GM10248 (cell line): Measurements from ENCODE around the gene KIF2C.
A peak's percentile ranks its signal among the peaks of the same experiment; 100 is the strongest.

Experiments
- CTCF ChIA-PET: fragments of 300-600 bp; sonication (Branson Sonifier 250); formaldehyde crosslinking; extraction: SDS; loops from one replicate; lab custom pipeline; 2021; ENCODE audit warnings: antibody characterized with exemption; lab: Yijun Ruan, JAX
- POLR2A ChIA-PET: fragments of 350-650 bp; sonication (Branson Sonifier 250); formaldehyde crosslinking; extraction: SDS; loops from one replicate; lab custom pipeline; 2020; ENCODE audit warnings: antibody characterized with exemption; lab: Yijun Ruan, JAX
- DNase-seq: peaks from one replicate; pipeline ENCODE4 v3.0.0; 2012; ENCODE audit errors: extremely low spot score
- TF ChIP-seq, protein P1 (sequence below): IDR thresholded peaks from 2 replicates; pipeline ENCODE4 v1.5.1; 2012; ENCODE audit warnings: mild to moderate bottlenecking, low read depth; ENCODE audit errors: extremely low read depth, missing control alignments, control extremely low read depth

Gene KIF2C

DNA sequence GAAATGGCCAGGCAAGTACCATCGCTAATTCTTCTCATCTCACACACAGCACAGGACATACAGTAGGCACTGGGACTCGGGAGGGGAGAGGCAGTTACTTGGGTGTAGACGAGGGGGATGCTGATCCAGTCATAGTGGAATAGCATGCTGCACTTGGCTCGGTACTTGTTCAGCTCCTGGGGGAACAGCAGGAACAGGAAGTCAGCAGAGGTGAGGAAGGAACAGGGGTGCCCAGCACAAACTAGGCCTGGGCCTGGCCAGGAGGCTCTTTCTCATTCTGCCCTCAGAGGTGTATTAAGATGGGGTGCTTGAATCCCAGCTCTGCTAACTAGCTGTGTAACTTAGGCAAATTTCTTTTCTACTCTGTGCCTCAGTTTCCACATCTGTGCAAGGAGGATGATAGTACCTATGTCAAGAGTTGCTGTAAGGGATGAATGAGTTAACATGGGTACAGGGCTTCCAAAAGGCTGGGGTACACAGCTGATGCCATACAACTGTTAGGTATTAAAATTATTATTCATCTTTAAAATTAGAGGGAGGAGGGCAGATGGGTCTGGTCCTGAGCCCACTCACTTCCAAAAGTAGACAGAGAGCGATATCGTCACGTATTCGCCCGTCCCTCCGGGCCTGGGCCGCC is 46.0 kb downstream of the KIF2C start:
- CTCF ChIA-PET, result interaction anchor here (0.8 to 8.0 kb wide), 9 partner anchors 8 to 515 kb away, joined by 3 to 98 read pairs (median 6); partner anchors contain the start of genes BTBD19, DYNLT4, HECTD3 and PLK3
- no peak for DNase-seq
- POLR2A ChIA-PET, result interaction anchor here (0.6 to 1.9 kb wide), 3 partner anchors 10 to 720 kb away, joined by 3 to 8 read pairs (median 4); partner anchors contain the start of gene PLK3
- TF ChIP-seq, protein P1, sequence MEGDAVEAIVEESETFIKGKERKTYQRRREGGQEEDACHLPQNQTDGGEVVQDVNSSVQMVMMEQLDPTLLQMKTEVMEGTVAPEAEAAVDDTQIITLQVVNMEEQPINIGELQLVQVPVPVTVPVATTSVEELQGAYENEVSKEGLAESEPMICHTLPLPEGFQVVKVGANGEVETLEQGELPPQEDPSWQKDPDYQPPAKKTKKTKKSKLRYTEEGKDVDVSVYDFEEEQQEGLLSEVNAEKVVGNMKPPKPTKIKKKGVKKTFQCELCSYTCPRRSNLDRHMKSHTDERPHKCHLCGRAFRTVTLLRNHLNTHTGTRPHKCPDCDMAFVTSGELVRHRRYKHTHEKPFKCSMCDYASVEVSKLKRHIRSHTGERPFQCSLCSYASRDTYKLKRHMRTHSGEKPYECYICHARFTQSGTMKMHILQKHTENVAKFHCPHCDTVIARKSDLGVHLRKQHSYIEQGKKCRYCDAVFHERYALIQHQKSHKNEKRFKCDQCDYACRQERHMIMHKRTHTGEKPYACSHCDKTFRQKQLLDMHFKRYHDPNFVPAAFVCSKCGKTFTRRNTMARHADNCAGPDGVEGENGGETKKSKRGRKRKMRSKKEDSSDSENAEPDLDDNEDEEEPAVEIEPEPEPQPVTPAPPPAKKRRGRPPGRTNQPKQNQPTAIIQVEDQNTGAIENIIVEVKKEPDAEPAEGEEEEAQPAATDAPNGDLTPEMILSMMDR, result no peak

DNA sequence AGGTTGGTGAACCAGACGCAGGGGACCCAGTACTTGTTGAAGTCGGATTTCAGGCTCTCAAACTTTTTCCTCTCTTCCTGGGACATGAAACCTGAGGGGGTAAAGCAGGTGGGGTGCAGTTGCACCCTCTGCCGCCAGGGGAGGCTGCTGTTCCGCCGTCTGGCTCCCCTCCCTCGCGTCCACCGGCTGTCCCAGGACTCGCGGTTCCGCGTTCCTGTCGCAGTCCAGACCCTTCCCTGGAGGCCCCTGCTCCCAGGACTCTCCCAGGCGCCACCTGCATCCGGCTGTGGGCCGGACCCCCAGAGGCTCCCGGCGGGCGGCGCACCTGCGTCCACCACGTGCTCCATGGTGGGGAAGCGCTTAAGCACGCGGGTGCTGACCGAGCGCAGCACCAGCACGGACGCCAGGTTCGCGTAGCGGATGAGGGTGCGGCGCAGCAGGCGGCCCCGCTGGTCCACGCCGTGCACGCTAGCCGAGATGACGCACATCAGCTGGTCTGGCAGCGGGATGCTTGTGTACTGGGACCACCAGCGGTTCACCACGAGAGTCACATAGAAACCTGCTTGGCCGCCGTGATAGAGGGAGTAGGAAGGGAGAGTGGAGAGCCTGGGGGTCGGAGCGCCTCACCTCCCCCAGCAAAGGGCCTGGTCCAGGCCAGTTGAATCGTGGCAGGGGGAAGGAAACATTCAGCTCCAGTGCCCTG is 46.7 kb downstream of the KIF2C start:
- ChIA-PET CTCF (interaction anchor here (0.7 to 8.0 kb wide), 16 partner anchors 9 to 514 kb away, joined by 3 to 98 read pairs (median 4); partner anchors contain the start of genes BTBD19, DYNLT4, HECTD3 and PLK3), POLR2A (interaction anchor here (0.9 to 2.6 kb wide), 4 partner anchors 10 to 65 kb away, joined by 4 to 11 read pairs (median 8); partner anchors contain the start of gene PLK3)
- DNase-seq, result peak; percentile 80
- TF ChIP-seq, protein P1, result peak; percentile 91

DNA sequence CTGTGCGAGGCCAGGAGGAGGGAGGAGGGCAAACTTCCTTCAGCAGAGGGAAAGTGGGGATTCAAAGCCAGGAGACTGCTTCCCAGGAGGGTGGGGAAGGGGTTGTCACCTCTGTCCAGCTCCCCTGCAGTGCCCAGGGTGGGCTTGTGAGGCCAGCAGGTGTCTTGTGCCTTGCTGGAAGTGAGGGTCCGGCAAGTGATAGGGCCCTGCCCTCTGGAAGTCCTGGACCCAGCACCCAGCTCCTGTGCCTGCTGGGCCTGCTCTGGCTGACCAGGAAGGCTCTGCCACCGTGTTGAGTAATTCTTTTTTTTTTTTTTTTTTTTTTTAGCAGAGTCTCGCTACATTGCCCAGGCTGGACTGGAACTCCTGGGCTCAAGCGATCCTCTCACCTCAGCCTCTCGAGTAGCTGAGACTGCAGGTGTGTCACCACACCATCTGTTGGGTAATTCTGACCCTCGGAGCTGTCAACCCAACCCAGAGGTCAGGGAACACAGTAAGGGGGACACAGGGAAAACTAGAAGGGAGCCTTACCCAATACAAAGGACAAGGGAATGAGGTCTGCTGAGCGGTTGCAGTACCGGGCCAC is 47.3 kb downstream of the KIF2C start:
- TF ChIP-seq, protein P1, result no peak
- ChIA-PET CTCF (interaction anchor here (0.7 to 8.0 kb wide), 13 partner anchors 9 to 513 kb away, joined by 3 to 98 read pairs (median 4); partner anchors contain the start of genes BTBD19, DYNLT4, HECTD3 and PLK3), POLR2A (interaction anchor here (2.1 to 2.6 kb wide), 3 partner anchors 11 to 65 kb away, joined by 8 to 11 read pairs (median 9); partner anchors contain the start of gene RPS8)
- no peak for DNase-seq

DNA sequence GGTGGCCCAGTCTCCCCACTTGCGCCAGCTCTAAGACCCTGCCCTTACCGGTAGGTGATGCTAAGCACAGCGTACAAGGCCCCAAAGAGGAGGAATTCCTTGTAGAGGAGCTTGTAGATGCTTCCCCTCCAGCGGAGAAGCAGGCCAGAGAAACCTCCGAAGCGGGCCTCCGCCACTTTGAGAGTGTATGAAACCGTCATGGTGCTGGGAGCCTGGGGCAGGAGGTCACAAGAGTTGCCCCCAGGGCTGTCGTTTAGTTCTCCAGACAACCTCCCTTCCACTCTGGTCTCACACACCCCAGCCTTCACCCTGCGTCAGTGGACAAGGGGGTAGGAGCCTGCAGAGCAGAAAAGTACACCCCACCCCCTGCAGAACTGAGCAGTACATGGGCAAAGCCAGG is 47.9 kb downstream of the KIF2C start:
- CTCF ChIA-PET, result interaction anchor here (0.9 to 8.0 kb wide), 10 partner anchors 8 to 706 kb away, joined by 3 to 98 read pairs (median 6); partner anchors contain the start of genes BTBD19, DYNLT4, PLK3 and RNU5D-1
- DNase-seq, result no peak
- POLR2A ChIA-PET, result interaction anchor here (2.1 to 2.6 kb wide), 3 partner anchors 12 to 66 kb away, joined by 8 to 11 read pairs (median 9); partner anchors contain the start of gene RPS8
- TF ChIP-seq, protein P1, result no peak

DNA sequence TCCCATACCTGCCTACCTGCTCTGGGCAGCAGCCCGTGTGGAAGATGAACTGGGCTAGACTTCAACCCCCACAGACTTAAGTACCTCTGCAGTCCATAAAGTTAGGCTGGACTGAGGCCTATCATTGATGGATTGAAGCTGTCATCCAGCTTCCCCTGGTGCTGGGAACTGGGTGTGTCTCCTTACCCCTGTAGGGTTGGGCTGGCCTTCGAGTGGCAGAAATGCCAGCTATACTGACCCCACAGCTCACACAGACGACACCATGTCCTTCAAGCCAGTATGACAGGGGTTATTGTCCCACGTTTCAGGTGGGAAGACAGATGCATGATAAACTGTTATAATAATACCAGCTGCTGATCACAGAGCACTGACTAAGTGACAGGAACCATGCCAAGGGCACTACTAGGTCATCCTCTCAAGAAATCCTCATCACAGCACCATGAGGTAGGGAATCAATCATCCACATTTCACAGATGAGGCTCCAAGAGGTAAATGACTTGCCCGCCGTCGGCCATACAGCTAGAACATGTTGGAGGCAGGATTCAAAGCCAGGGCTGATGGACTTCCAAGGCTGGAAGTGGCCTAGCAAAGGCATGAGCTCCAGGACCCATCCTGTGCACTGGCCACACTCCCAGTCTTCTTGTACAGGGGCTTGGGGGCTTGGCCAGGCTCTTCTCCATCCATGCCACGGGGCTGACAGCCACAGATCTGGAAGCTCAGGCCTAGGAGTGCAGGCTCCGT is 48.7 kb downstream of the KIF2C start, which contains the start of gene BEST4:
Gene BEST4, minus strand, starts transcription at position 51 of the 741 bp plus-strand sequence. CDS start 465 bp downstream, outside the sequence.
- TF ChIP-seq, protein P1, result no peak
- POLR2A ChIA-PET, result interaction anchor here (0.5 to 2.6 kb wide), 6 partner anchors 9 to 211 kb away, joined by 3 to 11 read pairs (median 7); partner anchors contain the start of gene RPS8

More for the DNA sequence above, 48.7 kb downstream of the KIF2C start, which contains the start of gene BEST4:
- no peak for DNase-seq
- CTCF ChIA-PET, result interaction anchor here (0.9 to 8.0 kb wide), 7 partner anchors 9 to 705 kb away, joined by 3 to 98 read pairs (median 6); partner anchors contain the start of genes PLK3 and RNU5D-1
